ENCODE results near the gene RARG.
"Not testable (repeated sequence)": the region's sequence is repeated elsewhere in the genome, so short reads cannot be mapped to it uniquely, and the experiment has no call there.

RARG gene

GRCh38 chr12:53208435-53208834 is 23.6 kb downstream of the RARG start:
- DNase-seq, result no peak

DNA sequence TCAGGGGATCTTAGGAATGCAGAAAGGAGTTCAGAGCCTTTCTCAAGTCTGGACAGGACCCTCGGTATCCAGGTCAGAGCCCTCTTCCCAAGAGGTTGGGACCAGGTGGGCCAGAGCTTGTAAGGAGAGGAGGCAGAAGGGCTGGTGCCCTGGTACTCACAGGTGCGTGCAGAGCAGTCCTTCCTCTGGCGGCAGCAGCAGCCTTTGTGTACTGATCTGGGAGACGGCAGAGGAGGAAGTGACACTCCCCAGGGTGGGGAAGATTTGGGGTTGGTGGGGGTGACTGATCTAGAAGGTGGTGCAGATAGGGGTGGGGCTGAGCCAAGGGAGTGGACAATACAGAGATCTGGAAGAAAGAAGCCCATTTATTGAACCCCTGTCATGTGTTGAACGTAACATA is 25.0 kb downstream of the RARG start, which contains the start of gene ITGB7:
Gene ITGB7, minus strand, starts transcription at position 210 of the 400 bp plus-strand sequence. CDS start 6,808 bp downstream, outside the sequence.
- DNase-seq, result no peak

DNA sequence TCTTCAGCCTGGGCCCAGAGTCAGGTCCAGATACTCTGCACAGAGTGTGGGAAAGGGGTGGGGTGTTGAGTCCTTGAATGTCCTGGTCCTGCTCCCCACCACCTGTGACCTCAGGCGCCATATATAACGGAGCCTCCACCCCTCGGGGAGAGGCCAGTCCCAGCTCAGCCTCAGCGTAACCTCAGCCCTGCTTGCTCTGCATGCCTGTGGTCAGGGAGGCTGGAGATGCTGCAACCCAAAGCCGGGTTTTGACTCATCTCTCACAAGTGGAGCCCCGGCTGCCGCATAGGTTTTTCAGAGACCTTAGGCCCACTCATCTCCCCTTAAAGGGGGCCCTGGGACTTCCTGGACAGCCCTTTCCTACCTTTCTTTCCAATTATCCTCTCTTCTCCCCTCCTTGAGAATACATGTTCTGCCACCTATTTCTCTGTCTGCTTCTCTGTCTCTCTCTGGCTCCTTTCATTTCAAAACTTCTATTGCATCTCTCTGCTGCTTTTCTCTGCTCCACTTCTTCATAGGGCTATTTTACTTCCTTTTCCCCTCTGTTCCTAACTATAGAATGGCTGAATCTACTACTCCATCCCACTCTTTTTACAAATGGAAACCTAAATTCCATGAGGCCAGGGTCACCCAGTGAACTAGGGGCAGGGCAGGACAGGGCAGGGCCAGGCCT is 26.1 kb downstream of the RARG start:
- peak; percentile 89 for DNase-seq

DNA sequence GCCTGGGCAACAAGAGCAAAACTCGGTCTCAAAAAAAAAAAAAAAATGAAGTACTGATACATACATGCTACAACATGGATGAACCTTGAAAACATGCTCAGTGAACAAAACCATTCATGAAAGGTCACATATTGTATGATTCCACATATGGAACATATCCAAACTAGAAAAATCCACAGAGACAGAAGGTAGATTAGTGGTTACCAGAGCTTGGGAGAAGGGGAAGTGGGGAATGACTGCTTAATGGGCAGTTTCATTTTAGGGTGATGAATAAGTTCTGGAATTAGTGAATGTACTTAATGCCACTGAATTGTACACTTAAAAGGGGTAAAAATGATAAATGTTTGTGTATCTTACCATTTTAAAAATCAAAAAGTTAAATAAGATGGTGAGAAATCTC is 27.7 kb downstream of the RARG start:
- DNase-seq, result no peak

GRCh38 chr12:53202316-53202715 is 29.7 kb downstream of the RARG start:
- not testable (repeated sequence) for DNase-seq

- no peak for DNase-seq
Measured at GRCh38 chr12:53201639-53202038, 30.4 kb downstream of the RARG start.

DNA sequence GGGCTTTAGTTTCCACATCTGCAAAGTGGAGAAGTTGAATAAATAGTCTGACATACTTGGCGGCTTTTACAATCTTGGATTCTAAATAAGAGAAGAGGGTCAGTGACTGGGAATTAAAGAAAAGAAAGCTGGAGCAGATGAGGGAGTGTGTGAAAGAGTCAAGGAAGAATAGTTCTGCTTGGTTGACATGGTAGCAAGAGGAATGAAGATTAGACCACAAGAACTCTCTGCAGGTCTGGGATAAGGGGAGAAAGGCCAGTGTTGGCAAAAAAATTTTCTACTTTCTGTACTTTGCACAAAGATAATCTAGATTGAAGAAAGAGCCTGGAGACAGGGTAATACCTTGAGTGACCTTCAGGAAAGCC is 30.9 kb downstream of the RARG start:
- DNase-seq, result no peak

- DNase-seq, result no peak
Measured at GRCh38 chr12:53200458-53201176, 31.4 kb downstream of the RARG start.

DNA sequence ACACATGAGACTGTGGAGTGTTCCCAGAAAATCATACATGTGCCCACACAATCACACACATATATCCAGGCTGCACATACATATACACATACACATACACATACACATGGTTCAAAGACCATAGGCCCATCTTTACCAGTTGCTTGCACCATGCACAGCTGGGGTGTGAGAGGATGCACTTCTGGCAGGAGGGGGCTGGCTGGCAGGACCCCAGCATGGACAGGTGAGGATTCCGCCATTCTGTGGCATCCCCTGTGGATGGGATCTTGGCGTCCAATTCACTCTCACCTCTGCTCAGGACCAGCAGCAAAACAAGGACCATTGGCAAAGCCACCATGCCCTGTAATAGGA is 31.9 kb downstream of the RARG start:
- no peak for DNase-seq

DNA sequence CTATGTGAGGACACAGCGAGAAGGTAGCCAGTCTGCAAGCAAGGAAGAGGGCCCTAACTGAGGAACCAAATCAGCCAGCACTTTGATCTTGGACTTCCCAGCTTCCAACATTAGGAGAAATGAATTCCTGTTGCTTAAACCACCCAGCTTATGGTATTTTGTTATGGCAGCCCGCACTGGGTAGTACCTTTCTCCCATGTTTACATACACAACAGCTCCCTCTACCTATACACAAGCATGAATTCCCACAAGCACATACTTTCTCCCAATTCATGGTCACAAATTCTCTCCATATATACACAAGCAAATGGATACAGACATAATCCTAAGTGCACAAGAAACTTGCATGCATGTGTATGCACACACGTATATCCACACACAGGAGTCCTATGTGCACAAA is 32.3 kb downstream of the RARG start:
- no peak for DNase-seq

DNA sequence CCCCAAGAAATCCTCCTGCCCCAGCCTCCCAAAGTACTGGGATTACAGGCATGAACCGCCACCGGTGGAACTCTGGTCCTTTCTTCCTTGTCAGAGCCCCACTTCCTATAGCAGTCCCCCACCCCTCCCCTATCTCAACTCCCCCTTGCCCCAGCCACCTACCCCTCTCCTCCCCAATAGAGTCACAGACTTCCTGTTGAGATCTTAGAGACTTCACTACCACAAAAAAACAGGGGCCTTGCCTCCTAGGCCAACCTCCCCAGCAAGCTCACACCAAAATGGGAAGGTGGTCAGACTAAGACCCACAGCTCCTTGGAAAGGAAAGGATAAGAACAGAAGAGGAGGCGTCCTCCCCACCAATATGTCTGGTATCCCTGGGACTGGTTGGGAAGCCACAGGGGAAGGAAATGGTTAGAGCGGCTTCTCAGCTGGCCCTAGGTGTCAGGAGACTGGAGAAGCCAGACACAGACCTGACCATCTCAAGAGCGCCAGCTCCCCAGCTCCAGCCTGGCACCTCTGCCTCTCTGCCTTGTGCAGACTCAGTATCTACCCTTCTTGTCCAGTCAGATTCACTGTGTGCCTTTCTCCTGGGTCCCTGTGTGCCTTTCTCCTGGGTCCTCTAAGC is 33.4 kb downstream of the RARG start:
- DNase-seq, result no peak

- DNase-seq, result no peak
Measured at GRCh38 chr12:53197011-53197640, 34.9 kb downstream of the RARG start.

DNA sequence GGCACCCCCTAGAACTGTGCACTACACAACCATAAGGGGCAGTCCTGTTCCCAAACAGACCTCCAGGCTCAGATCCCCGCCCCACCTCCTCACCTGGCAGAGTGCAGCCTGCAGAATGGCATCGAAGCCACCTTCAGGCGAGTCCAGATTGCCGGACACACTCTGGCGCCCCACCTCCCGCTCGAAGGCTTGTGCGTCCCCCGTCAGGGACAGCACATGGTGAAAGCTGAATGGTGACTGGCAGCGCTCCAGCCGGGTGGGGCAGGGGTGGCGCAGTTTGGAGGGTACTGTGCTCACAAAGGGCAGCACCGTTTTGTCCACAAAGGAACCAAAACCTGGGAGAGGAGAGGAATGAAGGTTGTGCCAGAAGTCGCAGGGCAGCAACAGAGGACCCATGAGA is 35.5 kb downstream of the RARG start:
- DNase-seq, result no peak

GRCh38 chr12:53195516-53196420 is 36.2 kb downstream of the RARG start:
- DNase-seq, result no peak

GRCh38 chr12:53194973-53195372 is 37.0 kb downstream of the RARG start:
- DNase-seq, result no peak

DNA sequence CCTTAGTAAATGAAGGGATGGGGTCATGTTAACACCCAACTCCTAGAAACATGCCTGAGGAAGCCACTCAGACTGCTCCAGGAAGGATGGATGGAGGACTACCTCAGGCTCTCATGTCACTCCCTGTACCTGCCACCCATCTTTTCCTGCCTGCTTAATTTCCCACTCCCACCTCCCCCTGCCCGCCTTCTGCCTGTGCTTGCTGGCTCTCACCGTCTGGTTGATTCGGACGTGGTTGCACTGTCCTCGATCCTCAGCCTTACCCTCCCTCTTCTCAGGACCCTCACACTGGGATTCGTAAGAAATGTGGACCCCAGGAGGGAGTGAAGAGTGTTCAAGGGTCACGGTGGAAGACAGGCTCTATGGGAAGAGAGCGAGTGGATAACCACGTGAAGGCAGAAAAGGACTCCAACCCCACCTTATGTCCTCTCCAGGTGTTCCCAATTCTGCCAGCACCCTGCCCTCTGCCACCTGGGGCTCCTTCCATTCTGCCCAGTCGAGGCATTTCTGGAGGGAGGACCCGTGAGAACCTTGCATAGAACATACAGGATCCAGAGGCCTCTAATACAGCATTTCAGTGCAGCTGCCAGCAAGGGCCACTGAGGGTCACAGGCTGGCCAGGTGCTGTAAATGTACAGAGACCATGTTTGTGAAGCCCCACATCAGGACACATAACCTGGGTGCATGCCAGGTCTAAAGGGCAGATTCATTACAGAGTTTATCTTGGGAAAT is 37.9 kb downstream of the RARG start:
- DNase-seq, result no peak

- DNase-seq, result no peak
Measured at GRCh38 chr12:53193040-53193439, 39.0 kb downstream of the RARG start.

DNA sequence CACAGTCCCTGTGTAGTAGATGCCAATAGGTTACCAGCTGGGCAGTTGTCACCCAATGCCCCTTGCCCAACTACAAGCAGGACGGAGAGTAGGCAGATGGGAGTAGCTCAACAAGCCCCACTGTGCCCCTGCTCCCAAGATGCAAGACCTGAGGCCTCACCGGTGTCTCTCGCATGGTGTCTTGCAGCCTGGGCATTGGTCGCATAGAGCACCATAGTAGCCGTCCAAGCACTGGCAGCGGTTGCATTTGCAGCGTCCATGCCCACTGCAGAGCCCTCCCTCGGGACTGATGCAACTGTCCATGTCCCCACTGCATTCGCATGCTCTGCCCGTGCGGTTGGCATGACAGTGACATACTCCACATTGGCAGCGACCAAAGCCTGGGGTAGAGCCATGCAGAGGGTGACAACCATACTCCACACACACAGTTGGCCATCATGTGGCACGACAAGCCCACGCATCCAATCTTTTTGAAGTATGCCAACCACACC is 39.4 kb downstream of the RARG start:
- peak; percentile 48 for DNase-seq

GRCh38 chr12:53191885-53192530 is 40.0 kb downstream of the RARG start:
- peak; percentile 45 for DNase-seq

- DNase-seq, result peak; percentile 34
Measured at GRCh38 chr12:53191096-53191884, 40.7 kb downstream of the RARG start.
